ENCODE results near the gene PLXNA2. TPM values are rescaled to one million over a fixed set of nuclear protein-coding genes. Genes with fewer than 3 reads are reported as not detected.

The PLXNA2 gene
- polyA plus RNA-seq, 1 of the 3 experiments (the other 2 are of a cell fraction): 8.5 TPM

- Histone ChIP-seq H3K9ac (no peak overlapping the region), H3K36me3 (replicated peaks in 1 of 2; ENCODE audit: control insufficient read depth in 1 of 2, insufficient read depth in 2 of 2, low read length in 1 of 2) (peaks cover 11 to 35% of the 10 kb centered on the region in 2 experiments), H3K9me3 (no peaks in the 10 kb centered on the region), H2AFZ (ENCODE audit: low read depth) (no peak overlapping the region), H3K27ac (ENCODE audit: low read depth in 2 of 2, low read length in 1 of 2) (peak overlapping the region in 1 of 2 experiments; percentile 83; a peak in 2 of 4 replicates), H3K4me1 (ENCODE audit: control insufficient read depth in 1 of 2, insufficient read depth in 2 of 2, low read depth in 1 of 2, low read length in 1 of 2) (peaks cover 21 to 44% of the 10 kb centered on the region in 2 experiments), H3K4me2 (no peak overlapping the region), H4K20me1 (ENCODE audit: insufficient read depth) (no peaks in the 10 kb centered on the region), H3K79me2 (ENCODE audit: insufficient read depth) (peaks cover 79% of the 10 kb centered on the region), H3K27me3 (ENCODE audit: insufficient read depth) (no peaks in the 10 kb centered on the region), H3F3A (replicated peaks; ENCODE audit: insufficient read depth) (peaks cover 60% of the 10 kb centered on the region), H3K9me2 (no peaks in the 10 kb centered on the region), H3K4me3 (ENCODE audit: low read depth in 2 of 2, low read length in 1 of 2) (no peak overlapping the region)
- no peak for TF ChIP-seq MAX (IDR thresholded peaks at IDR 0.05; ENCODE audit: low read depth)
- TF ChIP-seq SIN3A (IDR thresholded peaks at IDR 0.05; ENCODE audit: borderline replicate concordance, low read depth, low read length): no peak
- WGBS (ENCODE audit: low lambda C conversion rate): 97% methylated on average over 5 of the region's 5 CpGs
- ChIA-PET CTCF (interaction anchor here (2.3 kb wide), 1 partner anchor 33 kb away, joined by 9 read pairs; no protein-coding TSS in a partner anchor), POLR2A (no interaction called here)
- no peak for DNase-seq
These were observed 38.0 kb downstream of the PLXNA2 start for GRCh38 chr1:208206092-208206698.

DNA sequence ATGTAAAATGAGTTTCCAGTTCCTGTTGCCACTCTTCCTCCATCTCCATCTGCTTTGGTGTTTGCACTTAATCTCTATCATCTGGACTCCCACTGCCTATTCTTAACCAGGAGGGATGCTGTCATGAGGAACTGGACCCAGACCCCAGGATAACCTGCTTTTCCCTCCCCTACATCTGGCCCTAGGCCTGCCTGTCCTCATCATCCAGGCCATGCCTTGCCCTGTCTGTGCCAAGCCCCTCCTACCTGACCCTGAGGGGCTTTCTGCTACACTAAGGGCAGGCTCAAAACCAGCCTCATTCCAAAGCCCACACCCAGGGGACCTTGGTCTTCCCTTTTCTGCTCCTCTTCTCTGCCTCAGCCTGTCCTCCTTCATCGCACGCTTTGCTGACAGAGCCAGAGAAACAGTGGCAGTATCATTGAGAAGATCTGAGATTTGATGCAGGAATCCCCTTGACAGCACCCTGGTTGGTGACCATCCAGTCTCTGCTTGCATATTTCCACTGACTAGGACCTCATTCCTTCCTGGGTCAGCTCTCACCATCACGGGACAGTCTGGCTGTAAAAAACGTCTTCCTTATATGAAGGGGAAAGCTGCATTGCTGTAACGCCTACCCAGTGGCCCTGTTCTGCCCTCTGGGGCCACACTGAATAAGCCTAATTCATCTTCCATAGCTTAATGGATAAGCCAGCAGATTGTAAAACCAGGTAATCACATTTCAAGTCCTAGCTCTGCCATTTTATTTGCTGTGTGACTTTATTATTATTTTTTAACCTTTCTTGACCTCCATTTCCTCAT lies 38.8 kb downstream of the PLXNA2 start:
- CTCF ChIA-PET: interaction anchor here (2.3 kb wide), 1 partner anchor 33 kb away, joined by 9 read pairs; no protein-coding TSS in a partner anchor

More for the DNA sequence above, 38.8 kb downstream of the PLXNA2 start:
- peak overlapping the region in 1 of 2 experiments; percentile 89; a peak in 2 of 4 replicates for H3K27ac ChIP-seq (ENCODE audit: low read depth in 2 of 2, low read length in 1 of 2)
- no peak overlapping the region for H3K9ac ChIP-seq
- WGBS (ENCODE audit: low lambda C conversion rate): 98% methylated on average over 5 of the region's 5 CpGs
- peaks cover 79% of the 10 kb centered on the region for H3K79me2 ChIP-seq (ENCODE audit: insufficient read depth)
- peaks cover 55% of the 10 kb centered on the region for H3F3A ChIP-seq (replicated peaks; ENCODE audit: insufficient read depth)
- peaks cover 7 to 32% of the 10 kb centered on the region in 2 experiments for H3K36me3 ChIP-seq (replicated peaks in 1 of 2; ENCODE audit: control insufficient read depth in 1 of 2, insufficient read depth in 2 of 2, low read length in 1 of 2)
- H4K20me1 ChIP-seq (ENCODE audit: insufficient read depth): no peaks in the 10 kb centered on the region
- H3K9me3 ChIP-seq: no peaks in the 10 kb centered on the region
- no peak overlapping the region for H2AFZ ChIP-seq (ENCODE audit: low read depth)
- H3K27me3 ChIP-seq (ENCODE audit: insufficient read depth): no peaks in the 10 kb centered on the region
- no peak overlapping the region for H3K4me3 ChIP-seq (ENCODE audit: low read depth in 2 of 2, low read length in 1 of 2)
- POLR2A ChIA-PET: no interaction called here
- peak; percentile 58 for DNase-seq
- H3K4me2 ChIP-seq: no peak overlapping the region
- no peaks in the 10 kb centered on the region for H3K9me2 ChIP-seq
- TF ChIP-seq, protein P1, sequence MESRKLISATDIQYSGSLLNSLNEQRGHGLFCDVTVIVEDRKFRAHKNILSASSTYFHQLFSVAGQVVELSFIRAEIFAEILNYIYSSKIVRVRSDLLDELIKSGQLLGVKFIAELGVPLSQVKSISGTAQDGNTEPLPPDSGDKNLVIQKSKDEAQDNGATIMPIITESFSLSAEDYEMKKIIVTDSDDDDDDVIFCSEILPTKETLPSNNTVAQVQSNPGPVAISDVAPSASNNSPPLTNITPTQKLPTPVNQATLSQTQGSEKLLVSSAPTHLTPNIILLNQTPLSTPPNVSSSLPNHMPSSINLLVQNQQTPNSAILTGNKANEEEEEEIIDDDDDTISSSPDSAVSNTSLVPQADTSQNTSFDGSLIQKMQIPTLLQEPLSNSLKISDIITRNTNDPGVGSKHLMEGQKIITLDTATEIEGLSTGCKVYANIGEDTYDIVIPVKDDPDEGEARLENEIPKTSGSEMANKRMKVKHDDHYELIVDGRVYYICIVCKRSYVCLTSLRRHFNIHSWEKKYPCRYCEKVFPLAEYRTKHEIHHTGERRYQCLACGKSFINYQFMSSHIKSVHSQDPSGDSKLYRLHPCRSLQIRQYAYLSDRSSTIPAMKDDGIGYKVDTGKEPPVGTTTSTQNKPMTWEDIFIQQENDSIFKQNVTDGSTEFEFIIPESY (IDR thresholded peaks at IDR 0.05; ENCODE audit: borderline replicate concordance, low read depth): no peak
- no peak for TF ChIP-seq CHD2 (IDR thresholded peaks at IDR 0.05; ENCODE audit: low read length, partially characterized antibody)
- TF ChIP-seq MXI1 (IDR thresholded peaks at IDR 0.05; ENCODE audit: low read depth, low read length): no peak
- peaks cover 24 to 44% of the 10 kb centered on the region in 2 experiments for H3K4me1 ChIP-seq (ENCODE audit: control insufficient read depth in 1 of 2, insufficient read depth in 2 of 2, low read depth in 1 of 2, low read length in 1 of 2)

Data from SK-N-SH (cell line).